ENCODE results near the gene HOXA7. TPM values are rescaled to one million over a fixed set of nuclear protein-coding genes. Genes with fewer than 3 reads are reported as not detected.
A peak's percentile ranks its signal among the peaks of the same experiment; 100 is the strongest.

Gene HOXA7
- total and polyA plus RNA-seq, 4 donors = 1.0 to 2.2 (median 1.4) TPM

DNA sequence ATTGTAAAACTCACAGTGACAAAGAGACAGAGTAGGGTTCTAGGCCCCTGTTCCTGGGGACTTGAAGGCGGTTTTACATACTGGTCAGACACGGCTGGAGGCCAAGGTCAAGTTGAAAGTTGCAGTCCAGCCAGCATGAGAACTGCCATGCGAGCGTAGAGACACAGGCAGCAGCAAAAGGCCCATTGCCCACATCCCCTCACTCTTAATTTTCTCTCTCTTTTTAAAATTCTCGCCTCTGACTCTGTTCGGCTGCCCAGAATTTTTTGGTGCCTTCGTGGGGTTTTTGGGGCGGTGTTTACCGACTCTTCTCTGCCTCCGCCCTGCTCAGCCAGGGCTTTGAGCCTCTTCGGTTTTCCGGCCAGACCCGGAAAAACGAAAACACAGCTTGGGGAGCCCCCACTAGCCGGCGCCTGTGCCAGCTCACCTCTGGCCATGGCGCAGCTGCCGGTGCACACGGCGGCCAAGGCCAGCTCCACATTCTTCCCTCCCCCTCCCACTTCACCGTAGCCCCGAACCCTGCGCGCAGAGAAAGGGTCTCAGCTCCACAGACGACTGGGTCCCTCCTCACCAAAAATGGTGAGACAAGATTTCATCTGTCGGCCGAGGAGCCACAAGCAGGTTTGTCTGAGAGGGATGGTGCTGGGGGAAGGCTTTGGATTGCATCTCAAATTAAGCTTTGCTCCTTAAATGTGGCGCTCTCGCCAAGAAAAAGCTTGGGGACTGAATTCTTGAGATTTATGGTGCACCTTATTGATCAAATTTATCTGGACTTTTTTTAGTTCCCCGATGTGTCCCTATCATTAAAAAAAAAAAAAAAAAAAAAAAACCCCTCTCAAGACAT lies 45.8 kb upstream of the HOXA7 start:
- peaks cover 0 to 17% (median 0%) of the 10 kb centered on the region in 4 donors for H3K9me3 ChIP-seq (ENCODE audit: control insufficient read depth in 4 of 4, insufficient read depth in 3 of 4, low read length in 3 of 4)
- no peak for ATAC-seq (ENCODE audit: insufficient read depth, low FRiP score)
- H3K36me3 ChIP-seq (ENCODE audit: control insufficient read depth in 4 of 4, insufficient read depth in 4 of 4, low read length in 4 of 4) = no peaks in the 10 kb centered on the region
- no peak overlapping the region for H3K27ac ChIP-seq (ENCODE audit: low read depth in 1 of 2, low read length in 1 of 2)
- no peak overlapping the region for H3K9ac ChIP-seq (ENCODE audit: insufficient read depth in 1 of 2, low read length in 2 of 2)
- H3K4me3 ChIP-seq = no peak overlapping the region
- 14 to 21% methylated on average over 30 of the region's 30 CpGs for WGBS, 2 donors
- H3K27me3 ChIP-seq (ENCODE audit: control insufficient read depth in 3 of 3, insufficient read depth in 3 of 3, low read length in 2 of 3) = peaks cover 0 to 90% (median 90%) of the 10 kb centered on the region in 3 donors
- peak in 1 of 3 donors; percentile 47 for DNase-seq
- peaks cover 0 to 34% (median 3%) of the 10 kb centered on the region in 5 donors for H3K4me1 ChIP-seq (ENCODE audit: control insufficient read depth in 5 of 5, insufficient read depth in 5 of 5, low read length in 5 of 5)
- TF ChIP-seq, protein P1, sequence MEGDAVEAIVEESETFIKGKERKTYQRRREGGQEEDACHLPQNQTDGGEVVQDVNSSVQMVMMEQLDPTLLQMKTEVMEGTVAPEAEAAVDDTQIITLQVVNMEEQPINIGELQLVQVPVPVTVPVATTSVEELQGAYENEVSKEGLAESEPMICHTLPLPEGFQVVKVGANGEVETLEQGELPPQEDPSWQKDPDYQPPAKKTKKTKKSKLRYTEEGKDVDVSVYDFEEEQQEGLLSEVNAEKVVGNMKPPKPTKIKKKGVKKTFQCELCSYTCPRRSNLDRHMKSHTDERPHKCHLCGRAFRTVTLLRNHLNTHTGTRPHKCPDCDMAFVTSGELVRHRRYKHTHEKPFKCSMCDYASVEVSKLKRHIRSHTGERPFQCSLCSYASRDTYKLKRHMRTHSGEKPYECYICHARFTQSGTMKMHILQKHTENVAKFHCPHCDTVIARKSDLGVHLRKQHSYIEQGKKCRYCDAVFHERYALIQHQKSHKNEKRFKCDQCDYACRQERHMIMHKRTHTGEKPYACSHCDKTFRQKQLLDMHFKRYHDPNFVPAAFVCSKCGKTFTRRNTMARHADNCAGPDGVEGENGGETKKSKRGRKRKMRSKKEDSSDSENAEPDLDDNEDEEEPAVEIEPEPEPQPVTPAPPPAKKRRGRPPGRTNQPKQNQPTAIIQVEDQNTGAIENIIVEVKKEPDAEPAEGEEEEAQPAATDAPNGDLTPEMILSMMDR (IDR thresholded peaks at IDR 0.05; ENCODE audit: control extremely low read depth, extremely low read depth) = no peak

GRCh38 chr7:27201580-27202017 lies 45.1 kb upstream of the HOXA7 start:
- H3K4me3 ChIP-seq = no peak overlapping the region
- DNase-seq (peak in 1 of 3 donors; percentile 19), ATAC-seq (ENCODE audit: insufficient read depth, low FRiP score) (no peak)
- peaks cover 0 to 17% (median 0%) of the 10 kb centered on the region in 4 donors for H3K9me3 ChIP-seq (ENCODE audit: control insufficient read depth in 4 of 4, insufficient read depth in 3 of 4, low read length in 3 of 4)
- no peaks in the 10 kb centered on the region for H3K36me3 ChIP-seq (ENCODE audit: control insufficient read depth in 4 of 4, insufficient read depth in 4 of 4, low read length in 4 of 4)
- 12 to 14% methylated on average over 4 of the region's 4 CpGs for WGBS, 2 donors
- peaks cover 0 to 34% (median 3%) of the 10 kb centered on the region in 5 donors for H3K4me1 ChIP-seq (ENCODE audit: control insufficient read depth in 5 of 5, insufficient read depth in 5 of 5, low read length in 5 of 5)
- H3K27ac ChIP-seq (ENCODE audit: low read depth in 1 of 2, low read length in 1 of 2) = no peak overlapping the region
- TF ChIP-seq, protein P1 (IDR thresholded peaks at IDR 0.05; ENCODE audit: control extremely low read depth, extremely low read depth) = no peak
- no peak overlapping the region for H3K9ac ChIP-seq (ENCODE audit: insufficient read depth in 1 of 2, low read length in 2 of 2)
- H3K27me3 ChIP-seq (ENCODE audit: control insufficient read depth in 3 of 3, insufficient read depth in 3 of 3, low read length in 2 of 3) = peaks cover 0 to 90% (median 90%) of the 10 kb centered on the region in 3 donors

GRCh38 chr7:27200761-27201579 lies 44.5 kb upstream of the HOXA7 start:
- no peak overlapping the region for H3K4me3 ChIP-seq
- TF ChIP-seq, protein P1 (IDR thresholded peaks at IDR 0.05; ENCODE audit: control extremely low read depth, extremely low read depth) = no peak
- H3K27ac ChIP-seq (ENCODE audit: low read depth in 1 of 2, low read length in 1 of 2) = no peak overlapping the region
- H3K27me3 ChIP-seq (ENCODE audit: control insufficient read depth in 3 of 3, insufficient read depth in 3 of 3, low read length in 2 of 3) = peaks cover 0 to 90% (median 90%) of the 10 kb centered on the region in 3 donors
- peaks cover 0 to 17% (median 0%) of the 10 kb centered on the region in 4 donors for H3K9me3 ChIP-seq (ENCODE audit: control insufficient read depth in 4 of 4, insufficient read depth in 3 of 4, low read length in 3 of 4)
- H3K36me3 ChIP-seq (ENCODE audit: control insufficient read depth in 4 of 4, insufficient read depth in 4 of 4, low read length in 4 of 4) = no peaks in the 10 kb centered on the region
- H3K4me1 ChIP-seq (ENCODE audit: control insufficient read depth in 5 of 5, insufficient read depth in 5 of 5, low read length in 5 of 5) = peaks cover 0 to 34% (median 5%) of the 10 kb centered on the region in 5 donors
- DNase-seq = peak in 1 of 3 donors; percentile 42
- WGBS, 2 donors = 7 to 13% methylated on average over 14 of the region's 14 CpGs
- no peak overlapping the region for H3K9ac ChIP-seq (ENCODE audit: insufficient read depth in 1 of 2, low read length in 2 of 2)
- no peak for ATAC-seq (ENCODE audit: insufficient read depth, low FRiP score)
